CD4-positive, alpha-beta T cell treated with Interleukin-6 for 4 hours (primary cell): Measurements from ENCODE around the gene NKAIN1.
"Not testable (repeated sequence)": the region's sequence is repeated elsewhere in the genome, so short reads cannot be mapped to it uniquely, and the experiment has no call there.

Experiments
- DNase-seq: peaks from one replicate; pipeline ENCODE4 v3.0.0-alpha.2; 2020; ENCODE audit warnings: mixed read lengths

NKAIN1 gene

GRCh38 chr1:31239653-31240241 is at the start of gene NKAIN1:
TSS of gene NKAIN1 (minus strand) at chr1:31239887. CDS start at chr1:31239547, 340 bp downstream.
- DNase-seq: no peak

GRCh38 chr1:31289021-31289420 is 49.3 kb upstream of the NKAIN1 start:
- DNase-seq: no peak

GRCh38 chr1:31287791-31288190 is 48.1 kb upstream of the NKAIN1 start:
- DNase-seq: not testable (repeated sequence)

- DNase-seq: not testable (repeated sequence)
Observed at GRCh38 chr1:31282426-31282825, 42.7 kb upstream of the NKAIN1 start.

GRCh38 chr1:31273619-31274018 is 33.9 kb upstream of the NKAIN1 start:
- DNase-seq: no peak

GRCh38 chr1:31272369-31272768 is 32.7 kb upstream of the NKAIN1 start:
- DNase-seq: no peak

GRCh38 chr1:31266547-31266946 is 26.9 kb upstream of the NKAIN1 start:
- no peak for DNase-seq

GRCh38 chr1:31264790-31265386 is 25.2 kb upstream of the NKAIN1 start:
- no peak for DNase-seq

- DNase-seq: no peak
Observed at GRCh38 chr1:31263408-31263807, 23.7 kb upstream of the NKAIN1 start.

- DNase-seq: not testable (repeated sequence)
Observed at GRCh38 chr1:31262393-31262792, 22.7 kb upstream of the NKAIN1 start.

GRCh38 chr1:31261916-31262315 is 22.2 kb upstream of the NKAIN1 start:
- no peak for DNase-seq

- no peak for DNase-seq
Observed at GRCh38 chr1:31259746-31260145, 20.1 kb upstream of the NKAIN1 start.

- DNase-seq: no peak
Observed at GRCh38 chr1:31258581-31258980, 18.9 kb upstream of the NKAIN1 start.

- DNase-seq: no peak
Observed at GRCh38 chr1:31257213-31257612, 17.5 kb upstream of the NKAIN1 start.

- DNase-seq: no peak
Observed at GRCh38 chr1:31249854-31250253, 10.2 kb upstream of the NKAIN1 start.

- DNase-seq: no peak
Observed at GRCh38 chr1:31248276-31248675, 8.6 kb upstream of the NKAIN1 start.

- DNase-seq: no peak
Observed at GRCh38 chr1:31244326-31244725, 4.6 kb upstream of the NKAIN1 start.

GRCh38 chr1:31243501-31244286 is 4.0 kb upstream of the NKAIN1 start:
- DNase-seq: no peak

GRCh38 chr1:31241321-31241720 is 1.6 kb upstream of the NKAIN1 start:
- no peak for DNase-seq

- DNase-seq: no peak
Observed at GRCh38 chr1:31238986-31239613, 587 bp downstream of the NKAIN1 start.

GRCh38 chr1:31238612-31238985 is 1.1 kb downstream of the NKAIN1 start:
- DNase-seq: no peak

- no peak for DNase-seq
Observed at GRCh38 chr1:31234870-31235269, 4.8 kb downstream of the NKAIN1 start.

GRCh38 chr1:31234123-31234708 is 5.5 kb downstream of the NKAIN1 start:
- DNase-seq: no peak
